ENCODE measurements around the gene PASK. TPM values are rescaled to one million over a fixed set of nuclear protein-coding genes. Genes with fewer than 3 reads are reported as not detected.

The PASK gene
- total and polyA plus RNA-seq, 2 experiments from 2014 or later: 0.56 to 2.1 TPM

- H2AFZ ChIP-seq: no peak overlapping the region
- H4K20me1 ChIP-seq (ENCODE audit: insufficient read depth): no peaks in the 10 kb centered on the region
- no peaks in the 10 kb centered on the region for H3K9me3 ChIP-seq (ENCODE audit: low read depth)
- no peak overlapping the region for H3K27ac ChIP-seq
- 37 to 60% methylated on average over 2 to 4 of the region's 4 CpGs for WGBS, 2 experiments (ENCODE audit: low coverage in 1 of 2, low lambda C conversion rate in 2 of 2, missing lambda C conversion rate in 2 of 2)
- H3K27me3 ChIP-seq (replicated peaks; ENCODE audit: insufficient read depth): no peaks in the 10 kb centered on the region
- in situ Hi-C loops (cut with MboI): no loop called here
- TF ChIP-seq EZH2phosphoT487 (IDR thresholded peaks at IDR 0.05; ENCODE audit: insufficient read depth, low read depth): no peak
- no peak for TF ChIP-seq EZH2 (IDR thresholded peaks at IDR 0.05; ENCODE audit: insufficient read depth, poor library complexity, severe bottlenecking)
- no peaks in the 10 kb centered on the region for H3K9me2 ChIP-seq (ENCODE audit: insufficient read depth)
- H3K36me3 ChIP-seq (ENCODE audit: low read depth): peaks cover 3% of the 10 kb centered on the region; the same call in 1 of the 2 replicates
- no peak overlapping the region for H3K9ac ChIP-seq
- H3F3A ChIP-seq (ENCODE audit: insufficient read depth): no peaks in the 10 kb centered on the region
- H3K4me1 ChIP-seq (ENCODE audit: insufficient read depth): no peaks in the 10 kb centered on the region
- H3K79me2 ChIP-seq (ENCODE audit: insufficient read depth): no peaks in the 10 kb centered on the region
- no peak for DNase-seq
- H3K4me2 ChIP-seq (ENCODE audit: unreplicated experiment): no peak overlapping the region
- no peak overlapping the region for H3K4me3 ChIP-seq
These were observed 38.6 kb upstream of the PASK start for GRCh38 chr2:241187918-241188234.

DNA sequence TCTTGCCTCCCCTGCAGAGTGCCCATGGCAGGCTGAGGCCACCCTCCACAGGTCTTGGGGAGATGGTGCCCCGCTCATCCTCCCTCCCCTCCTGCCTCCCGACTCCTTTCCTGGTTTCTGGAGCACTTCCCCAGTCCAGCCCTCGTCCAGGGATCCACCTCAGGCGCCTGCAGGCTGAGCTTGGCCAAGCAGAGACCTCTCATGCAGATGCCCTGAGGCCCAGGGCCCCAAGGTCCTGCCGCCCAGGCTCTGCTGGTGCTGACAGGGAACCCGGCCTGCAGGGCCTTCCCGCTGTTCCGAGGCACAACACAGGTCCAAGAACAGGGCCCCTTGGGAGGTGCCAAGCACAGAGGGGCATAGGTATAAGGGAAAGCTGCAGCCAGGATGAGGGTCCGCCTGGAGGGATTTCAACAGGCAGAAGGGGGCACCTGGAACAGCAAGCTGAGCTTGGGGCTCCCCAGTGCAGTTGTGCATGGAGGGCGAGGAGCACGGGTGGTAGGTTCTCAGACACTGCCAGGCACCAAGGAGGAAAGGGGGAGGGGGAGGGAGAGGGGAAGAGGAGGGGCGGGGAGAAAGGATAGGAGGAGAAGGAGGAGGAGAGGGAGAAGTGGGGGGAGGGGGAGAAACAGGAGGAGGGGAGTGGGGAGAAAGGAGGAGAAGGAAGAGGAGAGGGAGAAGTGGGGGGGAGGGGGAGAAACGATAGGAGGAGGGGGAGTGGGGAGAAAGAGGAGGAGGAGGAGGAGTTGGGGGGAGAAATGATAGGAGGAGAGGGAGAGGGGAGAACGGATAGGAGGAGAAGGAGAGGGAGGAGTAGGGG is 38.0 kb upstream of the PASK start:
- Histone ChIP-seq H4K20me1 (ENCODE audit: insufficient read depth) (no peaks in the 10 kb centered on the region), H3K27ac (no peak overlapping the region), H3K9me2 (ENCODE audit: insufficient read depth) (no peaks in the 10 kb centered on the region), H3F3A (ENCODE audit: insufficient read depth) (no peaks in the 10 kb centered on the region), H3K9me3 (ENCODE audit: low read depth) (no peaks in the 10 kb centered on the region), H2AFZ (no peak overlapping the region), H3K9ac (no peak overlapping the region), H3K4me3 (no peak overlapping the region), H3K4me1 (ENCODE audit: insufficient read depth) (no peaks in the 10 kb centered on the region), H3K79me2 (ENCODE audit: insufficient read depth) (no peaks in the 10 kb centered on the region), H3K27me3 (replicated peaks; ENCODE audit: insufficient read depth) (no peaks in the 10 kb centered on the region), H3K36me3 (ENCODE audit: low read depth) (peaks cover 3% of the 10 kb centered on the region; the same call in 1 of the 2 replicates), H3K4me2 (ENCODE audit: unreplicated experiment) (no peak overlapping the region)
- WGBS, 2 experiments (ENCODE audit: low coverage in 1 of 2, low lambda C conversion rate in 2 of 2, missing lambda C conversion rate in 2 of 2): 50 to 51% methylated on average over 11 to 14 of the region's 14 CpGs
- in situ Hi-C loops (cut with MboI): no loop called here
- no peak for TF ChIP-seq EZH2 (IDR thresholded peaks at IDR 0.05; ENCODE audit: insufficient read depth, poor library complexity, severe bottlenecking)
- no peak for TF ChIP-seq EZH2phosphoT487 (IDR thresholded peaks at IDR 0.05; ENCODE audit: insufficient read depth, low read depth)
- DNase-seq: no peak

DNA sequence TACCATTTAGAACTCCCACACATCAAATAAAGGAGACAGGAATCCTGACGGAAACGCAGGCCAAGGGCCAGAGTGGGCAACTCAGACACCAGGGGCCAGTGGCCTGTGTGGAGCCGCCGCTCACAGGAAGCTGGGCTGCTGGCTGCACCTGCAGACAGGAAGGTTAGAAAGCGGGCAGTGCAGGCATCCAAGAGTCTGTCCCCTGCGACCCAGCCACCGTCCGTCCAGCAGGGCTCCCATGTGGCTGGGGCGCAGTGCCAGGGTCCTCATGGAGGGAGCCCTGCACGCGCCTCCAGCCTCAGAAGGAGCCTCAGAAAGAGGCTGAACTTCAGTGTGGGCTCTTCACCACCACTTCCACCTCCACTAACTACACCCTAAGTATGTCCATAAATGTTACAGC is 36.7 kb upstream of the PASK start:
- Histone ChIP-seq H3K27ac (no peak overlapping the region), H3K4me1 (ENCODE audit: insufficient read depth) (no peaks in the 10 kb centered on the region), H3F3A (ENCODE audit: insufficient read depth) (no peaks in the 10 kb centered on the region), H2AFZ (no peak overlapping the region), H3K4me3 (no peak overlapping the region), H3K9ac (no peak overlapping the region), H3K36me3 (ENCODE audit: low read depth) (peaks cover 3% of the 10 kb centered on the region; the same call in 1 of the 2 replicates), H3K9me3 (ENCODE audit: low read depth) (no peaks in the 10 kb centered on the region), H3K79me2 (ENCODE audit: insufficient read depth) (no peaks in the 10 kb centered on the region), H3K9me2 (ENCODE audit: insufficient read depth) (no peaks in the 10 kb centered on the region), H4K20me1 (ENCODE audit: insufficient read depth) (no peaks in the 10 kb centered on the region), H3K27me3 (replicated peaks; ENCODE audit: insufficient read depth) (no peaks in the 10 kb centered on the region), H3K4me2 (ENCODE audit: unreplicated experiment) (no peak overlapping the region)
- no peak for DNase-seq
- 73 to 80% methylated on average over 11 of the region's 11 CpGs for WGBS, 2 experiments (ENCODE audit: low coverage in 1 of 2, low lambda C conversion rate in 2 of 2, missing lambda C conversion rate in 2 of 2)
- no peak for TF ChIP-seq EZH2phosphoT487 (IDR thresholded peaks at IDR 0.05; ENCODE audit: insufficient read depth, low read depth)
- no peak for TF ChIP-seq EZH2 (IDR thresholded peaks at IDR 0.05; ENCODE audit: insufficient read depth, poor library complexity, severe bottlenecking)
- in situ Hi-C loops (cut with MboI): no loop called here

DNA sequence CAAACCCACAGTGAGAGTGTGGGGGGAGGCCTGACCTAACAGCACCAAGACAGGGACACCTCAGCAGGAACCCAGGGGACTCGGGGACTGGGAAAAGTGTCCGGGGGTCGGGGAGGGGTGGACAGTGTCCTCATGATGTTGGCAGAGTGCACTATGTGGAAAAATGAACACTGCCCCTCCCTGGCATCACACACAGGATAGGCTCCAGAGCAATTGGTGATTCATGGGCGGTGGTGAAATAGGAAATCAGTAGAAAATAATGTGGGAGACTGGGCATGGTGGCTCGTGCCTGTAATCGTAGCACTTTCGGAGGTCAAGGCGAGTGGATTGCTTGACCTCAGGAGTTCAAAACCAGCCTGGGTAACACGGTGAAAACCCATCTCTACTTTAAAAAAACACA is 35.6 kb upstream of the PASK start:
- Histone ChIP-seq H3K36me3 (ENCODE audit: low read depth) (peaks cover 3% of the 10 kb centered on the region; the same call in 1 of the 2 replicates), H3K9ac (no peak overlapping the region), H3F3A (ENCODE audit: insufficient read depth) (0 out of 2 replicates have a peak, but pooled peaks cover 6% of the 10 kb centered on the region), H3K27ac (no peak overlapping the region), H3K79me2 (ENCODE audit: insufficient read depth) (no peaks in the 10 kb centered on the region), H4K20me1 (ENCODE audit: insufficient read depth) (no peaks in the 10 kb centered on the region), H3K9me3 (ENCODE audit: low read depth) (no peaks in the 10 kb centered on the region), H3K4me2 (ENCODE audit: unreplicated experiment) (no peak overlapping the region), H2AFZ (no peak overlapping the region), H3K9me2 (ENCODE audit: insufficient read depth) (no peaks in the 10 kb centered on the region), H3K4me3 (no peak overlapping the region), H3K4me1 (ENCODE audit: insufficient read depth) (peaks cover 6% of the 10 kb centered on the region), H3K27me3 (replicated peaks; ENCODE audit: insufficient read depth) (no peaks in the 10 kb centered on the region)
- 32 to 37% methylated on average over 9 of the region's 9 CpGs for WGBS, 2 experiments (ENCODE audit: low coverage in 1 of 2, low lambda C conversion rate in 2 of 2, missing lambda C conversion rate in 2 of 2)
- TF ChIP-seq EZH2phosphoT487 (IDR thresholded peaks at IDR 0.05; ENCODE audit: insufficient read depth, low read depth): no peak
- TF ChIP-seq EZH2 (IDR thresholded peaks at IDR 0.05; ENCODE audit: insufficient read depth, poor library complexity, severe bottlenecking): no peak
- in situ Hi-C loops (cut with MboI): no loop called here
- peak; percentile 53 for DNase-seq
